Endothelial cell (in vitro differentiated cells): ENCODE data around the gene AFG1L. TPM values are rescaled to one million over a fixed set of nuclear protein-coding genes. Genes with fewer than 3 reads are reported as not detected.

Experiments
- DNase-seq: peaks from one replicate; pipeline ENCODE4 v3.0.0; 2021; ENCODE audit warnings: low spot score
- H3K27ac Mint-ChIP-seq: one replicate; pipeline ENCODE4 v1.8.0; 2021; ENCODE audit warnings: mixed read lengths, inconsistent platforms; ENCODE audit not compliant: unreplicated experiment
- H3K27me3 Mint-ChIP-seq: one replicate; pipeline ENCODE4 v1.8.0; 2021; ENCODE audit warnings: mild to moderate bottlenecking, moderate library complexity, mixed read lengths, inconsistent platforms; ENCODE audit not compliant: unreplicated experiment
- H3K36me3 Mint-ChIP-seq: one replicate; pipeline ENCODE4 v1.8.0; 2021; ENCODE audit warnings: mild to moderate bottlenecking, low read depth, mixed read lengths, inconsistent platforms; ENCODE audit not compliant: unreplicated experiment
- H3K4me1 Mint-ChIP-seq: one replicate; pipeline ENCODE4 v1.8.0; 2021; ENCODE audit warnings: mild to moderate bottlenecking, mixed read lengths, inconsistent platforms; ENCODE audit not compliant: unreplicated experiment
- H3K4me3 Mint-ChIP-seq: one replicate; pipeline ENCODE4 v1.8.0; 2021; ENCODE audit warnings: mild to moderate bottlenecking, mixed read lengths, inconsistent platforms; ENCODE audit not compliant: unreplicated experiment
- H3K9me3 Mint-ChIP-seq: one replicate; pipeline ENCODE4 v1.8.0; 2021; ENCODE audit warnings: mixed read lengths, inconsistent platforms; ENCODE audit not compliant: unreplicated experiment
- CTCF ChIP-seq: fragments of 200-600 bp; sonication (generic); IDR thresholded peaks from one replicate; pipeline ENCODE4 v1.5.0; 2021; ENCODE audit warnings: antibody characterized with exemption; ENCODE audit not compliant: unreplicated experiment
- total RNA-seq: library from RNA; stranded (reverse); fragmentation: NEBNext Ultra II Directional; extraction: Animal tissue kit (Norgen Biotek cat#: 25700); gene quantifications from one replicate; pipeline ENCODE4 v1.2.1, GENCODE V29; 2021; ENCODE audit not compliant: unreplicated experiment

Gene AFG1L
- total RNA-seq, 1 donor from 2014 or later = 5.7 TPM

- no peak for TF ChIP-seq CTCF
- no peaks in the 10 kb centered on the region for H3K9me3 Mint-ChIP-seq
Observed at GRCh38 chr6:108275976-108276375, 18.9 kb upstream of the AFG1L start.

GRCh38 chr6:108277295-108277694 lies 17.6 kb upstream of the AFG1L start:
- Mint-ChIP-seq H3K27ac (no peak overlapping the region), H3K27me3 (no peaks in the 10 kb centered on the region), H3K9me3 (no peaks in the 10 kb centered on the region), H3K4me1 (peaks cover 4% of the 10 kb centered on the region), H3K36me3 (no peaks in the 10 kb centered on the region), H3K4me3 (no peak overlapping the region)
- no peak for TF ChIP-seq CTCF
- no peak for DNase-seq

More at GRCh38 chr6:108275976-108276375, 18.9 kb upstream of the AFG1L start:
- Mint-ChIP-seq H3K27me3 (no peaks in the 10 kb centered on the region), H3K4me3 (no peak overlapping the region), H3K36me3 (no peaks in the 10 kb centered on the region), H3K4me1 (peaks cover 4% of the 10 kb centered on the region), H3K27ac (no peak overlapping the region)
- DNase-seq = no peak

GRCh38 chr6:108277831-108278230 lies 17.0 kb upstream of the AFG1L start:
- Mint-ChIP-seq H3K4me1 (peaks cover 4% of the 10 kb centered on the region), H3K9me3 (no peaks in the 10 kb centered on the region), H3K4me3 (no peak overlapping the region), H3K27me3 (no peaks in the 10 kb centered on the region), H3K36me3 (no peaks in the 10 kb centered on the region), H3K27ac (no peak overlapping the region)
- no peak for DNase-seq
- TF ChIP-seq CTCF = no peak

GRCh38 chr6:108285381-108285780 lies 9.5 kb upstream of the AFG1L start:
- peaks cover 9% of the 10 kb centered on the region for H3K4me1 Mint-ChIP-seq
- no peaks in the 10 kb centered on the region for H3K9me3 Mint-ChIP-seq
- no peak overlapping the region for H3K27ac Mint-ChIP-seq
- peaks cover 1% of the 10 kb centered on the region for H3K27me3 Mint-ChIP-seq
- DNase-seq = no peak
- no peak overlapping the region for H3K4me3 Mint-ChIP-seq
- H3K36me3 Mint-ChIP-seq = no peaks in the 10 kb centered on the region
- TF ChIP-seq CTCF = no peak

GRCh38 chr6:108286366-108286765 lies 8.5 kb upstream of the AFG1L start:
- H3K36me3 Mint-ChIP-seq = no peaks in the 10 kb centered on the region
- no peak for DNase-seq
- peaks cover 9% of the 10 kb centered on the region for H3K4me1 Mint-ChIP-seq
- H3K27me3 Mint-ChIP-seq = peaks cover 1% of the 10 kb centered on the region
- no peak for TF ChIP-seq CTCF
- H3K27ac Mint-ChIP-seq = no peak overlapping the region
- H3K9me3 Mint-ChIP-seq = no peaks in the 10 kb centered on the region
- H3K4me3 Mint-ChIP-seq = no peak overlapping the region
